Calu3 (cell line): Measurements from ENCODE around the gene MT2A. TPM values are rescaled to one million over a fixed set of nuclear protein-coding genes. Genes with fewer than 3 reads are reported as not detected.
A peak's percentile ranks its signal among the peaks of the same experiment; 100 is the strongest.

Experiments used
- BruUV-seq: library from RNA; stranded (reverse); fragments of 400-500 nt; replicated peaks from 2 replicates; lab custom pipeline; 2021; lab: Mats Ljungman, UMichigan
- CTCF ChIA-PET: fragments of 300-600 bp; sonication (Branson Sonifier 250); formaldehyde crosslinking; loops from one replicate; lab custom pipeline; 2022; ENCODE audit warnings: antibody characterized with exemption; lab: Charles Lee
- DNase-seq: peaks from one replicate; pipeline ENCODE4 v3.0.0; 2022
- H3K27ac Mint-ChIP-seq: one replicate; pipeline ENCODE4 v1.8.0; 2022; ENCODE audit warnings: mixed read lengths; ENCODE audit not compliant: unreplicated experiment
- H3K27me3 Mint-ChIP-seq: one replicate; pipeline ENCODE4 v1.8.0; 2022; ENCODE audit warnings: mixed read lengths; ENCODE audit not compliant: unreplicated experiment
- H3K36me3 Mint-ChIP-seq: one replicate; pipeline ENCODE4 v1.8.0; 2022; ENCODE audit warnings: mild to moderate bottlenecking, moderate library complexity, mixed read lengths; ENCODE audit not compliant: insufficient read depth, unreplicated experiment
- H3K4me1 Mint-ChIP-seq: one replicate; pipeline ENCODE4 v1.8.0; 2022; ENCODE audit warnings: mild to moderate bottlenecking, low read depth, mixed read lengths; ENCODE audit not compliant: unreplicated experiment
- H3K4me3 Mint-ChIP-seq: one replicate; pipeline ENCODE4 v1.8.0; 2022; ENCODE audit warnings: mild to moderate bottlenecking, low read depth, moderate library complexity, mixed read lengths; ENCODE audit not compliant: unreplicated experiment
- H3K9me3 Mint-ChIP-seq: one replicate; pipeline ENCODE4 v1.8.0; 2022; ENCODE audit warnings: low read depth, mixed read lengths; ENCODE audit not compliant: unreplicated experiment
- intact Hi-C: fragments of 100-400 bp; cut with micrococcal nuclease; formaldehyde crosslinking; loops from one replicate; pipeline ENCODE4 v1.10.0; 2022; ENCODE audit not compliant: unreplicated experiment
- total RNA-seq: library from RNA; stranded (reverse); gene quantifications from 2 replicates; pipeline ENCODE4 v1.2.3, GENCODE V29; 2022
- TF ChIP-seq, protein P1 (sequence below): fragments of 200-600 bp; IDR thresholded peaks from one replicate; pipeline ENCODE4 v1.8.0; 2022; ENCODE audit warnings: antibody characterized with exemption; ENCODE audit not compliant: unreplicated experiment

MT2A gene
- total RNA-seq, 1 experiment from 2014 or later: 8.2 TPM

DNA sequence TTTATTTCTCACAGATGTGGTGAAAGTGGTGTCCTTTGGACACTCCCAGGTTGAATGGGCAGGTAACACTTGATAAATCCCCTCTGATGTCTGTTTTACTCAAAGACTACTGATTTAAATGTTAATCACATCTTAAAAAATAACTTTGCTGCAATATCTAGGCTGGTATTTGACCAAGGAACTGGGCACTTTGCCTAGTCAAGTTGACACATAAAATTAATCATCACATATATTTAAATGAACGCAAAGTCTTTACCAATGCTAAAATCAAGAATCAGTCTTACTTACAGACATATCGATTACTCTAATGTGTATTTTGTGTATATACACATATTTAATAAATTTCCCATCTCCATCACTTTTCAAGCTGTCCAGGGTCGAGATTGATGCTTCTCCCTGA, 7.0 kb downstream of the MT2A start:
- no peaks in the 10 kb centered on the region for H3K9me3 Mint-ChIP-seq
- intact Hi-C loops: no loop called here
- peaks cover 33% of the 10 kb centered on the region for H3K4me1 Mint-ChIP-seq
- no peak overlapping the region for H3K4me3 Mint-ChIP-seq
- CTCF ChIA-PET: no interaction called here
- BruUV-seq: no TSS peak
- no peak overlapping the region for H3K27ac Mint-ChIP-seq
- TF ChIP-seq, protein P1, sequence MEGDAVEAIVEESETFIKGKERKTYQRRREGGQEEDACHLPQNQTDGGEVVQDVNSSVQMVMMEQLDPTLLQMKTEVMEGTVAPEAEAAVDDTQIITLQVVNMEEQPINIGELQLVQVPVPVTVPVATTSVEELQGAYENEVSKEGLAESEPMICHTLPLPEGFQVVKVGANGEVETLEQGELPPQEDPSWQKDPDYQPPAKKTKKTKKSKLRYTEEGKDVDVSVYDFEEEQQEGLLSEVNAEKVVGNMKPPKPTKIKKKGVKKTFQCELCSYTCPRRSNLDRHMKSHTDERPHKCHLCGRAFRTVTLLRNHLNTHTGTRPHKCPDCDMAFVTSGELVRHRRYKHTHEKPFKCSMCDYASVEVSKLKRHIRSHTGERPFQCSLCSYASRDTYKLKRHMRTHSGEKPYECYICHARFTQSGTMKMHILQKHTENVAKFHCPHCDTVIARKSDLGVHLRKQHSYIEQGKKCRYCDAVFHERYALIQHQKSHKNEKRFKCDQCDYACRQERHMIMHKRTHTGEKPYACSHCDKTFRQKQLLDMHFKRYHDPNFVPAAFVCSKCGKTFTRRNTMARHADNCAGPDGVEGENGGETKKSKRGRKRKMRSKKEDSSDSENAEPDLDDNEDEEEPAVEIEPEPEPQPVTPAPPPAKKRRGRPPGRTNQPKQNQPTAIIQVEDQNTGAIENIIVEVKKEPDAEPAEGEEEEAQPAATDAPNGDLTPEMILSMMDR: no peak
- DNase-seq: no peak
- no peaks in the 10 kb centered on the region for H3K36me3 Mint-ChIP-seq
- H3K27me3 Mint-ChIP-seq: peaks cover 36% of the 10 kb centered on the region

DNA sequence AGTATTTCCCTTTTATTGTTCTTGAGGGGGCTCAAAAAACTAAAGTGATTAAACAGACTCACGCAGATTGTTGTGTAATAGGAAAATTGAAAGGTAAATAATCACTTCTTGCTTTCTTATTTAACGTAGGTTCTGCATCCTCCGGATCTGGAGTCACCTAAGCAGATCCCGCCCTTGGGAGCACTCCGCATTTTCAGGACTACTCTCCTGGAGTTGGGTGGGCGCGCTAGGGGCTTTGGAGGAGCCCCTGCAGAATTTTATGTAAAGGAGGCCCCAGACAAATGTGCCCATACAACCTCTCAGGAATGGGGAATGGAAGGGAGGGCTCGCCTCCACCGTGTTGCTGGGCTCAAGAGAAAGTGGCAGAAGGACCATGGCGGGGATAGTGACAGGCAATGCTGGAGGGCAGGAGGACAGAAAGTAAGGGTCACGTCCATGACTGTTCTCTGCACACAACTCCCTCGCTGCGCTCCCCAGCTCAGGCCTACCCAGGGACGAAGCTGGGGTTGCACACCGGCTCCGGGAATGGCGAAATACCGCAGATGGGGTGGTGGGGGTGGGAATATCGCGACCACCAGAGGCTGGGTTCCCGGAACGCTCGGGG, 8.3 kb downstream of the MT2A start:
- peak overlapping the region; percentile 50 for H3K4me3 Mint-ChIP-seq

DNA sequence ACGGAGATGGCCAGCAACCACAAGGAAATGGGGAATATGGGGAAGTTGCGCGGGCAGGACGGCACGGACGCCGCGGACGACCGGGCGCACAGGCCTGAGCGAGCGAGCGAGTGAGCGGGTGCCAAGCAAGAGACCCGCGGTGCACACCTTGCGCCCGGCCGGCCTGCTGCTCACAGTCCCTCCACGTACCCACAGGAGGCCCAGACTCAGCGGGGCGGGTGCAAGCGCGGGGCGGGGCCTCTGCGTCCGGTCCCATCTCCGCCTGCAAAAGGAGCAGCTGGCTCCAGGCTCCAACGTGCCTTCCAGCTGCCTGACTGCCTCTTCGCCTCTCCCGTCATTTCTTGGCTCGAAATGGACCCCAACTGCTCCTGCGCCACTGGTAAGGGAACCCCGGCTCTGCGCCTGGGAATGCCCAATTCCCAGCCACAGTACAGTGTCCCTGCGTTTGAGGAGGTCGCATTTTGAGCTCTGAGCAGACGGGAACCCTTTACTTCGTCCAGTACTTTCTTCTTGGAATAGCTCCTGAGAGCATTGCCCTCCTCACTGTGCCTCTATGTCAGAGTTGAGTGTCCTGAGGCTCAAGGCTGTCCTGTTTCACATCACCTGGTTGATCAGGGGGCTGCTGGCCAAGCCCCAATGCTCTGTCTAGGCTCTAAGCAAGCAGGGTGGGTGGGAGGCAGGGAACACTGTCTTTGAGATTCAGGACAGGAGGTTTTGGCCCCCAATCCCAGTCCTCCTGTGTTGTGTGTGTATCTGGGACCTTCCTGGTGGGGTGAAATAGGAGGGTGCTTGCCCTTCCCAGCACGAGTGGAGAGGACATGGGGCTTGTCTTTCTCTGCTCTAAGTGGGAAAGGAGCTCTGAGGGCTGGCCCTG, 9.1 kb downstream of the MT2A start:
- BruUV-seq: no TSS peak
- H3K9me3 Mint-ChIP-seq: no peaks in the 10 kb centered on the region
- H3K4me1 Mint-ChIP-seq: peaks cover 20% of the 10 kb centered on the region
- CTCF ChIA-PET: interaction anchor here (1.0 to 1.1 kb wide), 2 partner anchors 17 to 36 kb away, joined by 4 read pairs; no protein-coding TSS in a partner anchor
- peak overlapping the region; percentile 50 for H3K4me3 Mint-ChIP-seq
- peaks cover 36% of the 10 kb centered on the region for H3K27me3 Mint-ChIP-seq
- no peak overlapping the region for H3K27ac Mint-ChIP-seq
- H3K36me3 Mint-ChIP-seq: no peaks in the 10 kb centered on the region
- intact Hi-C loops: no loop called here
- TF ChIP-seq, protein P1: no peak
- DNase-seq: no peak

More for the DNA sequence above, 8.3 kb downstream of the MT2A start:
- no peaks in the 10 kb centered on the region for H3K36me3 Mint-ChIP-seq
- CTCF ChIA-PET: interaction anchor here (0.7 kb wide), 1 partner anchor 182 kb away, joined by 3 read pairs; no protein-coding TSS in a partner anchor
- no TSS peak for BruUV-seq
- TF ChIP-seq, protein P1: no peak
- peaks cover 20% of the 10 kb centered on the region for H3K4me1 Mint-ChIP-seq
- intact Hi-C loops: no loop called here
- DNase-seq: no peak
- no peak overlapping the region for H3K27ac Mint-ChIP-seq
- peaks cover 36% of the 10 kb centered on the region for H3K27me3 Mint-ChIP-seq
- H3K9me3 Mint-ChIP-seq: no peaks in the 10 kb centered on the region

DNA sequence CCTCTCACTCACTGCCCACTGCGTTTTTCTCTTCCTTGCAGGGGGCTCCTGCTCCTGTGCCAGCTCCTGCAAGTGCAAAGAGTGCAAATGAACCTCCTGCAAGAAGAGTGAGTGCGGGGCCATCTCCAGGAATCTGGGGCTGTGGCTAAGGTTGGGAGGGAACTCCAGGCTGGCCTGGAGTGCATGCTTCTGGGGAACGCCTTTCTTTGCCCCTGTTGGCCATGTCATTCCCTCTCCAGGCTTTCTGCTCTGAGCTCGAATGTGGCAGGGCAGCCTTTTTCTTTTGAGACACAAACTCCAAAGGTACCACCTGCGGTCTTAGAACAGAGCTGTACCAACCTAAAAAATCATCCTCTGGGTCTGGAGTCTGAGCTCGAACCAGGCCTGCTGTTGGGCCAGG, 9.8 kb downstream of the MT2A start:
- no peak for DNase-seq
- no peak overlapping the region for H3K27ac Mint-ChIP-seq
- H3K4me3 Mint-ChIP-seq: no peak overlapping the region
- CTCF ChIA-PET: interaction anchor here (1.0 to 1.1 kb wide), 2 partner anchors 18 to 35 kb away, joined by 4 read pairs; no protein-coding TSS in a partner anchor
- H3K9me3 Mint-ChIP-seq: no peaks in the 10 kb centered on the region
- intact Hi-C loops: no loop called here
- TF ChIP-seq, protein P1: no peak
- no TSS peak for BruUV-seq
- H3K36me3 Mint-ChIP-seq: no peaks in the 10 kb centered on the region
- peaks cover 36% of the 10 kb centered on the region for H3K27me3 Mint-ChIP-seq
- H3K4me1 Mint-ChIP-seq: peaks cover 20% of the 10 kb centered on the region
